Stimulated activated CD8-positive, alpha-beta memory T cell treated with anti-CD3 and anti-CD28 coated beads, Interleukin-15, amount 100 ng/mL, for 1 hour (primary cell): ENCODE data around the gene FEM1B.

Source experiments
- DNase-seq: peaks from one replicate; pipeline ENCODE4 v3.0.0-alpha.2; 2020; ENCODE audit warnings: low read depth

Gene FEM1B

DNA sequence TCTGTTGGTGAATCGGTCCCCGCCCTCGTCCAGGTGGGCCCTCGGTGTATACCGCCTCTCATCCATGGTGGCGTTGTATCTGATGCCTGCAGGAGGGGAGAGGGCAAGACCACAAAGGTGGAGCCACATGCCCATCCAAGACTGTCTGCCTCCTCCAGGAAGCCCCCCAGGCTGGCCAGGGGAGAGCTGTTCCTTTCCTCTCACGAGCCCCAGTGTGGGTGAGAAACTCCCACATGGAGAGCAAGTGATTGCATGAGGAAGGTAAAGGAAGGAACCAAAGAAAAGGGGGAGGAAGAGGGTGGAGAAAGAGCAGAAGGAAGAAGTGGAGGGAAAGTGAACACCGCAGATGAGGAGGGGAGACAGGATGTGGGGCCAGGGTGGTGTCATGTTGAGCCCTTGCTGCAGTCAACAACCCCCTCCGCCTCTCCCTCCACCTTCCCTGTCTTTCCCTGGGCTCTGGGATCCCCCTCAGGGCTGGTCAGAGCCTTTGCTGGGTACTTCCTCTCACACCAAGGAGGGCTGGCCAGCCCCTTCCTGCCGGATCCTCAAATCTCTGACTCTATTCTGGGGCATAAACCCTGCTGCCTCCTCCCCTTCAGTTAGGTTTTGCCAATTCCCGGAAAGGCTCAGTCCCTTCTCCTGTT lies 49.3 kb downstream of the FEM1B start:
- no peak for DNase-seq

DNA sequence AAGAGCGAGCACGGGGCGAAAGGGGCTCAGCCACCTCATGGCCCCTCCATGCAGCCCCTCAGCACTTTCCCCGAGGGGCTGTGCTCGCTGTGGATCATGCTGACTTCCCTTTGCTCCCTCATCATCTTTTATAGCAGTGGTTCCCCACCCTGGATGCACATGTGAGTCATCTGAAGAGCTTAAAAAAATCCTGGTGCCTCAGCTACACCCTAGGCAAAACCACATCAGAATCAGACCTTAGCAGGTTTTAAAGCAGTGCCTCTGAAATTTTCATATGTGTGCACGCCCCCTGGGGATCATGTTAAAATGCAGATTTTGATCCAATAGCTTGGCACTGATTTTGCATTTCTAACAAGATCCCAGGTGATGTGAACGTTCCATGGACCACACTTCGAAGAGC lies 50.9 kb downstream of the FEM1B start:
- no peak for DNase-seq

DNA sequence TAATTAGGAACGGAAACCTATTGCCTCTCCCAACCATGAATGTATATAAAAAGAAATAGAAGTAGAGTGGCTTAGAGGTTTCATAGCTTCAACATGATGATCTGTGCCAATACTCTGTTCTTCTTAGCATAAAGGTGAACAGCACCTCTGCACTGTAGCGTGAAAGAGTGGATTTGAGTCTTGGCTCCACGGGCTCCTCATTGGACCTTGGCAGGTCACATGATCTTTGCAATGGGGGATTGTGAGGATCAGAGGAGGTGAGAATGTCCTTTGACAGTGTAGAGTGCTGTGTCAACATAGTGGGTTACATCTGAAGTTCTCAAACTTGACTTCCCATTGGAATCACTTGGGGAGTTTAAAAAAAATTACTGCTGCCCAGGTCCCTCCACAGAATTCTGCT lies 51.4 kb downstream of the FEM1B start:
- no peak for DNase-seq

DNA sequence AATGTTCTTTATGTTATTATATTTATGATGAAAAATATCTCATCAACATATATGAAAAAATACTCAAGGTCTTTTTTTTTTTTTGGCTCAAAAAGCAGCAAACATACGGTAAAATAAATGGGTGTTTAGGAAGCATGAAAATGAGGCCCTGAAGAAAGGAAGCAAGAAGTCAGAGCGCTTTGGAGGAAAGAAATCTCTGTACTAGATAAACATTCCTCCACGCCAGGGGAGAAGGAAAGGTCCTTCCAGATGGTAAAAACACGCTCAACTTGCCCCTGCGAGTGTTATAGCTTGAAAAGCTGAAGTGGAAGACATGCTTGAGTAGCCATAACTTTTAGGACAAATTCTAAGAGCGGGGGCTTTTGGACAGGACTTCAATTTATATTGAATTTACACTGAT lies 52.9 kb downstream of the FEM1B start:
- DNase-seq: no peak

DNA sequence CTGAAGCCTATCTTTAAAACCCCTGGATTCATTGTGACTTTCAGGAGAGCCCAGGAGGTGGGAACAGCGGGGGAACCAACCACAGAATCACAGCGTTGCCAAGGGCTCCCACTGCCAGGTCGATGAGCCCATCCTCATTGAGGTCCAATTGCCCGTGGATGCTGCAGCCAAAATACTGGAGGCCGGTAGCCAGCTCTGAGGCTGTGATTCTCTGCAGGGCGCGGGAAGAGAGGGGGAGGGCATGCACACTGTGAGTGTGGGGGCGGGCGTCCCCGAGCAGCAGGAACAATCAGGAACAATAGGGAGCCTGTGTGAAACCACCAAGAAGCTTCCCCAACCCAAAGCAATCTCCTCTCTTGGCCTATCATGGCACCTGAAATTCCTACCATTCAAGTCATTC lies 53.4 kb downstream of the FEM1B start:
- DNase-seq: no peak

DNA sequence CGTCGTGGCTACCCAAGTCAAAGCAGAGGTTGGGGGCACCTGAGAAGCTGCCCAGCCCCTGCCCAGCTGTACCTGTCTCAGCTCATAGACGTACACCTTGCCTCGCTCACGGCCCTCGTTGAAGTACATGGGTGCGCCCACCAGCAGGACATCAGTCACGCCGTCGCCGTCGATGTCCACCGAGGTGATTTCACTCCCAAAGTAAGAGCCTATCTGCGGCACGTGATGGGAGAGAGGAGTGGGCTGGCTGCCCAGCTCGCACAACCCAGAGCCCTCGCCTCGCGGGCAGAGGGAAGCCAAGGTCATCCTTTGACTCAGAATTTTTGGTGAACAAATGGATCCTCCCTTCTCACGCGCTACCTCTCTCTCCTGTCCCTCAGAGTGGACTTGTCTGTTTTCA lies 54.7 kb downstream of the FEM1B start:
- DNase-seq: no peak

DNA sequence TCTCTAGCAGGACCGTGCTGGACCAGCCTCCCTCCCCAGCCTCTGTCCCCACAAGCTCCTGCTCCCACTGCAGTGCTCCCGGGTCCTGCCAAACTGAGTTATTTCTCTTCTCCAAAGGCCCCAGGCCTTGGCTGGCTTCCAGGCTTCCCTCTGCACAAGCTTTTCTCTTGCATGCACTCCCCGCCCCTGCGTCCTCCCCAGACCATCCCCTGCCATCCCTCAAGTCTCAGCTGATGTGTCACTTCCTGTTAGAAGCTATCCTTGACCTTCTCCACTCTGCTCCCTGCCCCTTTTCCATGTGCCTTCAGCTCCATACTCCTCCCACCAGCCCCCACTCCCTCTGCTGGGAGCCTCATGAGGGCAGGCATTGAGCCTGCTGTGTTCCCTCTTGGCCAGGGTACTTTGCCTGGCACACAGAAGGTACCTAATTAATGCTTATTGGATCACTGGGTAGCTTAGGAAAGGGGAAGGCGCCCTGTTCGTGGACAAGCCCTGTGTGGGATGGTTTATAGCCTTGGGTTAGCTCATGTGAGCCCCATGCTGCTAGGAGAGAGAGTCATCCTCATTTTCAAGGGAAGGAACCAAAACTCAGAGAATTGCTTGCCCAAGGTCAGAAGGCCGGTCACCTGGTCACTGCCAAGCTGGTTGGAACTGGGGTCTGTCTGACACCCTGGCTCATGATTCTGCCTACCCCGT lies 56.4 kb downstream of the FEM1B start:
- DNase-seq: no peak

DNA sequence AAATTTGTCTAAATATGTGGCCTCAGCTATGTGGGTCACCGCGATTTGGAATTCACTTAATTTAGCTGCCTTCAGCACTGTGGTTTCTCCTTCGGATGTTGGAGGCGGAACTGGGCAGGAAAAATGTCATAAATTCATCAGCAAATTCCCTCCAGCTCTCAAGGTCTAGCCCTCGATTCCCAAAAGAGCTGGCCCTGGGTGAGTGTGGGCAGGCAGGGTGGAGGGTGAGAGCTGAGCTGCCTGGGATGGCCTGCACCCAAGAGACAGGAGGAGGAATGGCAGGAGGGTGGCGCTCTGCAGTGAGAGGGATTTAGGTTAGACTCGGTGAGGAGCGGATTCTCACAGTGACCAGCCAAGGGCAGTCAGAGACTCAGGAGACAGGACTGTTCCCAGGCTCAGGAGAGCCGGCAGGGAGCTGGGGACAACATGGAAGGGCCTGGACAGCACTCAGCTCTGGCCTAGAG lies 57.1 kb downstream of the FEM1B start:
- no peak for DNase-seq

DNA sequence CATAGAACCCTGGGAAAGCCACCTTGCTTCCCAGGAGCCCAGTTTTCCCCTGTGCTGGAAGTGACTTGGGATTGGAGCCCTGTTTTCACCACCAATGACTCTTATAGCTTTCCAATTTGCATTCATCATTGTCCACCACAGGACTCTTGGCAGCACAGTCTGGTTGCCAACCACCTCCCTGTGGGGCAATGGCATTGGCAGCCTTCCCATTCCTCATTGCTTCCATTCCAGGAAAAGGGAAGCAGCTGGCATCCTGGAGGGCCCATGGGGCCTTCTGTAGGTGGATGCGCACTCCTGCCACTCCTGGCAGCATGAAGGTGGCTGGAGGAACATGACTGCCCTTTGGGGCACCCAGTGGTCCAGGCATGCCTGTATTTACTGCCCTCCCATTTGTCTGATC lies 57.7 kb downstream of the FEM1B start:
- no peak for DNase-seq

DNA sequence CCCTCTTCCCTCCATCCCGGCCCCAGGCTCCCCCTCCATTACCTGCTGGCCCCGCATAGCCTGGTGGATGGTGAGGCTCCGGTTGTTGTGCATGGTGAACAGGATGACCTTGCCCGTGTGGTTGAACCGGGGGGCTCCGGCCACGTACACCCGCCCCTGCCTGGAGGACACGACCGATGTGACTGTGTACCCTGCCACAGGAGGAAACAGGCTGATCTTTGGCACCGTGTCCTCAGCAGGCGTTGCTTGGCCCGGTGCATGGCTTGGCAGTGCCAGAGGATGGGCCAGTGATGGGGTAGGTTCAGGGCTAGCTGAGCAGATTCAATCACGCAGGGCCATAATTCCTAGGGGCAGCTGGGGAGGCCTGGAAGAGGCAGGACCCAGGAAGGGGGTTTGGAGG lies 58.1 kb downstream of the FEM1B start:
- DNase-seq: no peak

DNA sequence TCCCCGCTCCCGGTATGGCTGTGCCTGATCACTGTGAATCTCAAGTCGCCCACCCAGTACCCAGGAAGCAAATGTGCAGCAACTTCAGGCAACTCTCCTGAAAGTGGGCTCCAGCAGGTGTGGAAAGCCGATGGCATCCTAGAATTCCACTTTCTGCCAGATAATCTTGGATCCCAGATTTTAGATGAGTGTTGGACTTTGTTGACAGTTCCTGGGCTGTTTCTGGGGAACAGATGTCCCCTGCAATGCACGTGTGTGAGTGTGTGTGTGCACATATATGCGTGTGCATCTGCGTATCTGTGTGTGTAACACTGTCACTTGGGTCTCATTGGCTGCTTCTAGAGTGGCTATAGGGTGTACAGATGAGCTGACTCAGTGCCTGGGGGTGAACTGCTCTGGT lies 59.0 kb downstream of the FEM1B start:
- no peak for DNase-seq

DNA sequence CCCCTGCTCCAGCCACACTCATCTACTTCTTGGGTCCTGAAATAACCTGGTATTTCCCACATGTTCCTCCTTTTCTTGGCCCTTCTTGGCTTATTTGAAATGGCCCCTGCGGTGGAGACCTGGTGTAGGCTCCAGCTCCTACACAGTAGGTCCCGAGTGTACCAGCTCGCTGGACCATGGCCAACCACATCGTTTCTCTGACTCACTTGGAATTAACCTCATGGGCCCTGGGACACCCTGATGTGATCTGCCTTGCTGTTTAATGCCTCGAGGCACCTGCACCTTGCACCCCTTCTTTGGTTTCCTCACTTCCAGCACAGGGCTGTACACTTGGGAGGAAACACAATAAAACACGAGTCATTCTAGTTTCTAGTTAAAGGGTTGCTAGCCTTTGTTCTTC lies 60.3 kb downstream of the FEM1B start:
- no peak for DNase-seq

DNA sequence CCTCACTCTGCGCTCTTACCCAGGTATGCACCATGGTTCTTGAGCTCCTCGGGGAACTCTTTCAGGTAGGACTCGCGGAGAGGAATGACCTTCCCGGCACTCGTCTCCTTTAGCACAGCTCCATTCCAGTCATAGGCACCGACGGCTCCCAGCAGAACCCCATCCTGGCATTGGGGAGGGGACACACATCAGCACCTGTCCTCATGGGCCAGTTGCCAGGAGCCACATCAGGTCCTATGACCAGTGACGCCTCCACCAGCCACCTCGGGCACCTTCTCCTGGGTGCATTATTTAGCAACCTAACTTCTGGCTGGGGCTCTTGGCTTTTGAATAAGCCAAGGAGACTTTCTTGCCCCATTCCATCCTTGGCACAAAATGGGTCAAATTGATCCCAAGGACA lies 61.9 kb downstream of the FEM1B start:
- no peak for DNase-seq

DNA sequence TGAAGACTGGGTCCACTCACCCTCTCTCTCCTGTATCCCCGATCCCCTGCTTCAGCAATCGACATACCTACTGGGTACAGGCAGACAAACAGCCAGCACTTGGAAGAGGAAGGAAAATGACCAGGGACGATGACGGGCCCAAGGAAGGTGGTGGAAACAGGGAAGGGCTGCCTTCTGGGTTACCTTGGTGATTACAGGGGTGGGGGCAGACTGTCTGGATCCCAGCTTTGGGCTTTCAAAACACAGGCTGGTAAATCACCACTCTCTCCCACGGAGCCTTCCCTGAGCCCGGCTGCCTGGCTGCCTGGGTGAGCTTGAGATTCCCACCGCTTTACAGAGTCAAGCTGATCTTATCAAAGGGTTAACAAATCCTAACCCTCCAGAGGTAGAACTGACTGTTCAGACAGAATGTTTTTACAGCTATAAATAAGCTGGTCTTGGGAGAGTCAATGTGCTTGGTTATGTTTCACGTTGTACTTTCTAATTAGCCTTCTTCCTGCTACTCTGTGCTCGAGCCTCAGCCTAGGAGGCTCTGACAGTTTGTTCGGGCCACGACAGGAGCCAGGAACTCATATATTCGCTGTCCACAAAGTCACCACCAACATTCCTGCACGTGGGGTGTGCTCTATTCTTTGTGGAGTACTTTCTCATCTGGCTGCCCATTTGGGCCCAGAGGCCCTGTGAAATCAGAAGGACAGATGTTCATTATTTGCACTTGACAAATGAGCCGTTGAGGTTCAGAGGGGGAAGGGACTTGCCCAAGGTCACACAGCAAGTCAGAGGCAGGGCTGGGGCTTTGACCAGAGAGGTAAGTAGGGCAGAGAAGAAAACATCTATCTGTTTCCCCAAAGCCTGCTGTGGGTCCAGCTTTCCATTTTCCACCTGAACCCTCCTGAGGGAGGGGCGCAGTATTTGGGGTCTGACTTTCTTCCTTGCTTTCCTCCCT lies 63.5 kb downstream of the FEM1B start:
- DNase-seq: no peak

DNA sequence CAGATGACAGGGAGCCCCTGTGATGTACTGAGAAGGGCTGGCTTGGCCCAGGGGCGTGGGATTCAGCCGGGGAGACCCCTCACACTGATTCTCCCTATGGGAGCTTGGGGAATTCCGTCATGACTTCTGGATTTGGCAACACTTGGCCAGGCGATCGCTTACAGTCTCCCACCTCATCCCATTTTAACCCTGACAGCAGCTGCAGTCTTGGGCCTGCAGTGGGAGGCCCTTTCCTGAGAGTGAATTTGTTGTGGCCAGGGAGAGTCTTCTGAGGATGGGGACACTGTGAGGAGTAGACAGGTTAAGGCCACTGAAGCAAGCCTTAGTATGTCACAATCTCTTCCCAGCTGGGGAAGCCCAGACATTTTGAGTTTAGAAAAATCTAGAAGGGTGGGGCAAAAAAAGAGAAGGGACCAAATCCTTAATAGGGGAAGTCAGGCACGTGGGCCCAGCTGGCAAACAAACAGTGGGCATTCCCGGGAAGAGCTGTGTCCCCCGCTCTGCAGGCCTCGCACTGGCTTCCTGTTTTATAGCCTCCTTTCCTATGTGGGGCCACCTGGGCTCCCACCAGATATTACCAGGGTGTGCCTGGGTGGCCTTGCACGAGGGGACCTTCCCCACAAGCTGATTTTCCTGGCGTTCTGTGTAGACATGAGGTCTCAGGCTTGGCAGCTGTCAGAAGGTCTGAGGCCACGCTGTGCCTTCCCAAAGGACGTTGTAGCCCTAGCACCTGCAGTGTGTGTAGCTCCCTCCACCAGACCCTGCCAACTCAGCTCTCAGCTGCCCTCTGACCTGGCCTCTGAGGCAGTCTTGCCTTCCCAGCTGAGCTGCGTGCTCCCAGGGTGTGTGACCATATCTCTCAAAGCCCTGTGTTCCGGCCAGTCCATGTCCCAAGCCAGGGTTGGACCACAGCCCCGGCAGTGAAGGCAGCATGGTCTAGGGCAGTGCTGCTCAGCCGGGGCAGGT lies 64.5 kb downstream of the FEM1B start:
- DNase-seq: no peak

DNA sequence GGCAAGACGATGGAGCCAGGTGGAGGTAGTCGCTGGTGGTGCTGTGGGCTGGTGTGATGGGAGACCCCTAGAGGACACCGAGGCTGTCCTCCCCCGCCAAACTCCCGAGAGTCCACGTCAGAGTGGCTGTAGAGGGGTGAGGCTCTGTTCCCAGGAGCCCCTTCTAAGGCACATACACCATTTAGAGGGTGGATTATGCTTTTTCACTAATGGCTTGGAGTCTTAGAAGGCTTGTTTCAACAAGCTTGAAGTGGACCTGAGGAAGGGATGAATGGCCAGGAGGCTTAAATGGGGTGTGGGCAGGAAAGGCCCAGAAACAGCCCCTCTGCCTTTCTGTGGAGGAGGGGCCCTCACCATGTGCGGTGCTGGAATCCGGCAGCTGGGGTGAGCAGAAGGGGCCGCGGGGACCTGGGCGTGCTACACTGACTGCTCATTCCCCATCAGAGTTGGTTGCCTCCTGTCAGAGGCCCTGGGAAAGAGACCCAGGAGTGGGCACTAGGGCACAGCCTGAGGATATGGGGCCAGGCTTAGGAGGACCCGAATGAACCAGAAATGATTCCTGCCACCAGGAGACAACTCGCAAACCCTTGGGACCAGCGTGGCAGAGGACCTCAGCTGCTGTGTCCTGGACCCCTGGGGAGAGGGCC lies 66.2 kb downstream of the FEM1B start:
- no peak for DNase-seq

DNA sequence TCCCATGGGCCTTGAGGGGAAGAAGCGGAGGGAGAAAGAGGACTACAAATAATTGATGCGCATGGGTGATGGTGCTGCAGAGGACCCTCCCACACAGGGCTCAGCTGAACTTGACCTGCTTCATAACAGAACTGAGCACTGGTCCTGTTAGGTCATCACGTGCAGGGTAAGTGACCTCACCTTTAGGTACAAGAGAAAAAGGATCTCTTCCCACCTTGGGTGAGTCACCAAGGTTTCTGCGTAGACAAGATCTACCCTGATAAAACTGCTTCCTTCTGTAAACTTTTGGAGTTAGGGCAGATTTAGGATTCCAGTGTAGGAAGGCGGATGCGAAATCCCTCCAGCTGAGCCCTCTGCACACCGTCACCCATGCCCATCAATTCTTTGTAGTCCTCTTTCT lies 67.1 kb downstream of the FEM1B start:
- no peak for DNase-seq
